ENCODE data around the gene TMUB1. TPM values are rescaled to one million over a fixed set of nuclear protein-coding genes. Genes with fewer than 3 reads are reported as not detected.

Gene TMUB1
- total and polyA plus RNA-seq, 9 of the 15 experiments (the other 6 are each of a cell fraction or from before 2014, with no cell fraction given) = 0.14 to 241 (median 74.1) TPM

DNA sequence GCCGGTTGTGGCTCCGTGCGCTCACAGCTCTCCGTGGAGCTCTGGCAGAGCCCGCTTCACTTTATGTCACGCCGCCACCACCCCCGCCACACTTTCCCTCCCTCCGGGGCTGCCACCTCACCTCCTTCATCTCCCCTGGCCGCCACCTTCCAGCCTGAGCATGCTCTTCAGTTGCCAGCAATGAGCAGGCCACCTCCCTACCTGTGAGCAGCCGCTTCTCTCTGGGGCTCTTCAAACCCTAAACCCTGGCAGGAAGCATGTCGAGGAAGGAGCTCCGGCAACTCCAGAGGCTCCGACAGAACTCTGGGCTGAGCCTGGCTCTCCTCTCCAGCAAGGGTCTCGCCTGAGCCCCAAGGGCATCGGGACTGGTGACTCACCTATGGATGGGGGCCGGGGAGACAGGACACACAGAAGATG, 47.5 kb upstream of the TMUB1 start (continued):
- TF ChIP-seq, protein P1, sequence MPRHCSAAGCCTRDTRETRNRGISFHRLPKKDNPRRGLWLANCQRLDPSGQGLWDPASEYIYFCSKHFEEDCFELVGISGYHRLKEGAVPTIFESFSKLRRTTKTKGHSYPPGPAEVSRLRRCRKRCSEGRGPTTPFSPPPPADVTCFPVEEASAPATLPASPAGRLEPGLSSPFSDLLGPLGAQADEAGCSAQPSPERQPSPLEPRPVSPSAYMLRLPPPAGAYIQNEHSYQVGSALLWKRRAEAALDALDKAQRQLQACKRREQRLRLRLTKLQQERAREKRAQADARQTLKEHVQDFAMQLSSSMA (CRISPR knock-in tag; IDR thresholded peaks at IDR 0.05) = no peak
- TF ChIP-seq RERE (CRISPR knock-in tag; IDR thresholded peaks at IDR 0.05; ENCODE audit: borderline replicate concordance) (no peak), SRF (CRISPR knock-in tag; IDR thresholded peaks at IDR 0.05) (no peak), ZBTB11 (CRISPR knock-in tag; IDR thresholded peaks at IDR 0.05) (no peak)
- TF ChIP-seq, protein P2, sequence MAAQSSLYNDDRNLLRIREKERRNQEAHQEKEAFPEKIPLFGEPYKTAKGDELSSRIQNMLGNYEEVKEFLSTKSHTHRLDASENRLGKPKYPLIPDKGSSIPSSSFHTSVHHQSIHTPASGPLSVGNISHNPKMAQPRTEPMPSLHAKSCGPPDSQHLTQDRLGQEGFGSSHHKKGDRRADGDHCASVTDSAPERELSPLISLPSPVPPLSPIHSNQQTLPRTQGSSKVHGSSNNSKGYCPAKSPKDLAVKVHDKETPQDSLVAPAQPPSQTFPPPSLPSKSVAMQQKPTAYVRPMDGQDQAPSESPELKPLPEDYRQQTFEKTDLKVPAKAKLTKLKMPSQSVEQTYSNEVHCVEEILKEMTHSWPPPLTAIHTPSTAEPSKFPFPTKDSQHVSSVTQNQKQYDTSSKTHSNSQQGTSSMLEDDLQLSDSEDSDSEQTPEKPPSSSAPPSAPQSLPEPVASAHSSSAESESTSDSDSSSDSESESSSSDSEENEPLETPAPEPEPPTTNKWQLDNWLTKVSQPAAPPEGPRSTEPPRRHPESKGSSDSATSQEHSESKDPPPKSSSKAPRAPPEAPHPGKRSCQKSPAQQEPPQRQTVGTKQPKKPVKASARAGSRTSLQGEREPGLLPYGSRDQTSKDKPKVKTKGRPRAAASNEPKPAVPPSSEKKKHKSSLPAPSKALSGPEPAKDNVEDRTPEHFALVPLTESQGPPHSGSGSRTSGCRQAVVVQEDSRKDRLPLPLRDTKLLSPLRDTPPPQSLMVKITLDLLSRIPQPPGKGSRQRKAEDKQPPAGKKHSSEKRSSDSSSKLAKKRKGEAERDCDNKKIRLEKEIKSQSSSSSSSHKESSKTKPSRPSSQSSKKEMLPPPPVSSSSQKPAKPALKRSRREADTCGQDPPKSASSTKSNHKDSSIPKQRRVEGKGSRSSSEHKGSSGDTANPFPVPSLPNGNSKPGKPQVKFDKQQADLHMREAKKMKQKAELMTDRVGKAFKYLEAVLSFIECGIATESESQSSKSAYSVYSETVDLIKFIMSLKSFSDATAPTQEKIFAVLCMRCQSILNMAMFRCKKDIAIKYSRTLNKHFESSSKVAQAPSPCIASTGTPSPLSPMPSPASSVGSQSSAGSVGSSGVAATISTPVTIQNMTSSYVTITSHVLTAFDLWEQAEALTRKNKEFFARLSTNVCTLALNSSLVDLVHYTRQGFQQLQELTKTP (IDR thresholded peaks at IDR 0.05; ENCODE audit: low read depth in 1 of 2, partially characterized antibody in 2 of 2) = no peak
- TF ChIP-seq, protein P3, sequence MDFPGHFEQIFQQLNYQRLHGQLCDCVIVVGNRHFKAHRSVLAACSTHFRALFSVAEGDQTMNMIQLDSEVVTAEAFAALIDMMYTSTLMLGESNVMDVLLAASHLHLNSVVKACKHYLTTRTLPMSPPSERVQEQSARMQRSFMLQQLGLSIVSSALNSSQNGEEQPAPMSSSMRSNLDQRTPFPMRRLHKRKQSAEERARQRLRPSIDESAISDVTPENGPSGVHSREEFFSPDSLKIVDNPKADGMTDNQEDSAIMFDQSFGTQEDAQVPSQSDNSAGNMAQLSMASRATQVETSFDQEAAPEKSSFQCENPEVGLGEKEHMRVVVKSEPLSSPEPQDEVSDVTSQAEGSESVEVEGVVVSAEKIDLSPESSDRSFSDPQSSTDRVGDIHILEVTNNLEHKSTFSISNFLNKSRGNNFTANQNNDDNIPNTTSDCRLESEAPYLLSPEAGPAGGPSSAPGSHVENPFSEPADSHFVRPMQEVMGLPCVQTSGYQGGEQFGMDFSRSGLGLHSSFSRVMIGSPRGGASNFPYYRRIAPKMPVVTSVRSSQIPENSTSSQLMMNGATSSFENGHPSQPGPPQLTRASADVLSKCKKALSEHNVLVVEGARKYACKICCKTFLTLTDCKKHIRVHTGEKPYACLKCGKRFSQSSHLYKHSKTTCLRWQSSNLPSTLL (IDR thresholded peaks at IDR 0.05) = no peak

Data from K562 (cell line).